B cell (primary cell): ENCODE data around the gene ITGB1. TPM values are rescaled to one million over a fixed set of nuclear protein-coding genes. Genes with fewer than 3 reads are reported as not detected.

Source experiments
- ATAC-seq: fragments of 200-7000 bp; cut with Tn5 transposase; one replicate; pipeline ENCODE4 v1.10.0; 2021; ENCODE audit warnings: low read depth, mild to moderate bottlenecking, moderate number of reproducible peaks, moderate library complexity
- CTCF ChIA-PET: fragments of 350-600 bp; sonication (Branson Sonifier 250); formaldehyde crosslinking; loops from one replicate; lab custom pipeline; 2021; ENCODE audit warnings: antibody characterized with exemption, inconsistent platforms; lab: Charles Lee
- POLR2A ChIA-PET: fragments of 350-600 bp; sonication (Branson Sonifier 250); formaldehyde crosslinking; loops from one replicate; lab custom pipeline; 2021; ENCODE audit warnings: antibody characterized with exemption; lab: Charles Lee
- DNase-seq: peaks from one replicate; pipeline ENCODE4 v3.0.0; 2013
- H2AFZ ChIP-seq: 2 replicates; pipeline ENCODE4 v1.6.1; 2012; ENCODE audit warnings: mild to moderate bottlenecking, low read depth, low read length; ENCODE audit not compliant: insufficient read depth, poor library complexity, severe bottlenecking
- H3K27ac ChIP-seq, 2 donors: 1 replicate in 1 of 2; 2 replicates in 1 of 2; pipeline ENCODE4 v1.5.1; 2012 to 2013; ENCODE audit warnings: low read length in 2 of 2, mild to moderate bottlenecking in 2 of 2, moderate library complexity in 1 of 2
- H3K27me3 ChIP-seq, 4 experiments: fragments of 200-600 bp in 1 of 4; sonication (generic) in 1 of 4; replicated peaks in 1 of 4; 1 replicate in 2 of 4; 2 replicates in 2 of 4; pipeline versions ENCODE4 v1.6.1 to v1.7.0; 2013 to 2016; ENCODE audit warnings: low read length in 3 of 4, mild to moderate bottlenecking in 2 of 4, mixed read lengths in 1 of 4, moderate library complexity in 1 of 4; ENCODE audit not compliant: insufficient read depth in 4 of 4, control insufficient read depth in 3 of 4; ENCODE audit errors: control extremely low read depth in 1 of 4
- H3K36me3 ChIP-seq, 2 experiments: replicated peaks in 1 of 2; 1 replicate in 1 of 2; 2 replicates in 1 of 2; pipeline versions ENCODE4 v1.6.1 to v1.7.1; 2013; ENCODE audit warnings: low read length in 1 of 2; ENCODE audit not compliant: insufficient read depth in 2 of 2, control insufficient read depth in 1 of 2; ENCODE audit errors: control extremely low read depth in 1 of 2, extremely low read depth in 1 of 2
- H3K4me1 ChIP-seq, 2 donors: fragments of 200-600 bp in 1 of 2; sonication (generic) in 1 of 2; 1 replicate in 1 of 2; 2 replicates in 1 of 2; pipeline versions ENCODE4 v1.5.1 to v1.6.1; 2013 to 2017; ENCODE audit warnings: low read length in 2 of 2; ENCODE audit not compliant: control insufficient read depth in 2 of 2, insufficient read depth in 2 of 2
- H3K4me2 ChIP-seq: replicated peaks from 2 replicates; pipeline ENCODE3; 2012; ENCODE audit warnings: mild to moderate bottlenecking, low read depth, low read length; ENCODE audit not compliant: poor library complexity, severe bottlenecking
- H3K4me3 ChIP-seq, 5 experiments: fragments of 200-600 bp in 1 of 5; sonication (generic) in 1 of 5; 1 replicate in 3 of 5; 2 replicates in 2 of 5; pipeline versions ENCODE4 v1.5.1 to v1.7.0; 2011 to 2016; ENCODE audit warnings: low read length in 4 of 5, mild to moderate bottlenecking in 4 of 5, low read depth in 2 of 5, control low read depth in 1 of 5, moderate library complexity in 1 of 5; ENCODE audit not compliant: insufficient read depth in 1 of 5; ENCODE audit errors: control extremely low read depth in 1 of 5, extremely low read depth in 1 of 5
- H3K79me2 ChIP-seq: fragments of 200-600 bp; sonication (generic); one replicate; pipeline ENCODE4 v1.6.0; 2016; ENCODE audit warnings: low read length; ENCODE audit not compliant: control insufficient read depth, insufficient read depth
- H3K9ac ChIP-seq: fragments of 200-600 bp; sonication (generic); 2 replicates; pipeline ENCODE4 v1.6.1; 2017; ENCODE audit warnings: mild to moderate bottlenecking, low read length, moderate library complexity
- H3K9me3 ChIP-seq, 3 donors: one replicate each; pipeline versions ENCODE4 v1.6.1 to v1.7.1; 2013; ENCODE audit warnings: low read length in 2 of 3; ENCODE audit not compliant: control insufficient read depth in 2 of 3, insufficient read depth in 1 of 3; ENCODE audit errors: control extremely low read depth in 1 of 3
- H4K20me1 ChIP-seq: 2 replicates; pipeline ENCODE4 v1.6.0; 2012; ENCODE audit warnings: mild to moderate bottlenecking, low read length; ENCODE audit not compliant: insufficient read depth, control insufficient read depth, poor library complexity, severe bottlenecking
- H3K27ac Mint-ChIP-seq: one replicate; pipeline ENCODE4 v1.8.0; 2021; ENCODE audit warnings: mixed read lengths
- H3K27me3 Mint-ChIP-seq: one replicate; pipeline ENCODE4 v1.8.0; 2021; ENCODE audit warnings: mixed read lengths
- H3K4me1 Mint-ChIP-seq: one replicate; pipeline ENCODE4 v1.8.0; 2021; ENCODE audit warnings: mixed read lengths
- H3K4me3 Mint-ChIP-seq: one replicate; pipeline ENCODE4 v1.8.0; 2021; ENCODE audit warnings: mixed read lengths
- H3K9me3 Mint-ChIP-seq: one replicate; pipeline ENCODE4 v1.8.0; 2022; ENCODE audit warnings: mixed read lengths; ENCODE audit not compliant: insufficient read depth
- EZH2 ChIP-seq: IDR thresholded peaks from 2 replicates; pipeline ENCODE4 v1.6.1; 2012; ENCODE audit warnings: borderline replicate concordance, low read depth, mild to moderate bottlenecking, moderate library complexity, low read length; ENCODE audit not compliant: insufficient read depth, poor library complexity, severe bottlenecking
- WGBS: methylation state at CpG from one replicate; pipeline ENCODE4 v1.1.5; 2013; ENCODE audit warnings: missing lambda C conversion rate; ENCODE audit not compliant: insufficient coverage; 5-methylcytosine and 5-hydroxymethylcytosine counted together
- intact Hi-C: fragments of 100-400 bp; cut with micrococcal nuclease; formaldehyde crosslinking; loops from one replicate; pipeline ENCODE4 v1.10.0; 2022
- polyA plus RNA-seq: library from polyadenylated mRNA; depleted of rRNA; stranded (reverse); fragments of >200 nt; gene quantifications from 2 replicates; pipeline ENCODE4 v1.2.3, GENCODE V29; 2012
- total RNA-seq, 2 donors: library from RNA; stranded (reverse); fragments of 120-200 nt in 1 of 2; gene quantifications; 1 replicate in 1 of 2; 2 replicates in 1 of 2; pipeline versions ENCODE4 v1.2.3 to v1.2.4, GENCODE V29; 2013 to 2022
- TF ChIP-seq, protein P1 (sequence below): fragments of 200-600 bp; IDR thresholded peaks from one replicate; pipeline ENCODE4 v1.8.0; 2022; ENCODE audit warnings: antibody characterized with exemption, mild to moderate bottlenecking

The ITGB1 gene
- total and polyA plus RNA-seq, 2 donors (not counting 1 experiment from before 2014, with no cell fraction given), result 30.8 to 128 TPM

GRCh38 chr10:32930036-32930435, 28.0 kb downstream of the ITGB1 start:
- Mint-ChIP-seq H3K27ac (no peak overlapping the region), H3K4me1 (no peaks in the 10 kb centered on the region), H3K27me3 (no peaks in the 10 kb centered on the region), H3K4me3 (no peak overlapping the region), H3K9me3 (no peaks in the 10 kb centered on the region)
- H3K9me3 ChIP-seq, result peaks cover 0 to 3% (median 2%) of the 10 kb centered on the region in 3 donors
- no peak overlapping the region for H3K9ac ChIP-seq
- H3K79me2 ChIP-seq, result no peaks in the 10 kb centered on the region
- intact Hi-C loops, result loop anchor here (10.0 kb wide), 1 partner anchor 225 kb away; no protein-coding TSS in a partner anchor
- no peak overlapping the region for H2AFZ ChIP-seq
- TF ChIP-seq, protein P1, sequence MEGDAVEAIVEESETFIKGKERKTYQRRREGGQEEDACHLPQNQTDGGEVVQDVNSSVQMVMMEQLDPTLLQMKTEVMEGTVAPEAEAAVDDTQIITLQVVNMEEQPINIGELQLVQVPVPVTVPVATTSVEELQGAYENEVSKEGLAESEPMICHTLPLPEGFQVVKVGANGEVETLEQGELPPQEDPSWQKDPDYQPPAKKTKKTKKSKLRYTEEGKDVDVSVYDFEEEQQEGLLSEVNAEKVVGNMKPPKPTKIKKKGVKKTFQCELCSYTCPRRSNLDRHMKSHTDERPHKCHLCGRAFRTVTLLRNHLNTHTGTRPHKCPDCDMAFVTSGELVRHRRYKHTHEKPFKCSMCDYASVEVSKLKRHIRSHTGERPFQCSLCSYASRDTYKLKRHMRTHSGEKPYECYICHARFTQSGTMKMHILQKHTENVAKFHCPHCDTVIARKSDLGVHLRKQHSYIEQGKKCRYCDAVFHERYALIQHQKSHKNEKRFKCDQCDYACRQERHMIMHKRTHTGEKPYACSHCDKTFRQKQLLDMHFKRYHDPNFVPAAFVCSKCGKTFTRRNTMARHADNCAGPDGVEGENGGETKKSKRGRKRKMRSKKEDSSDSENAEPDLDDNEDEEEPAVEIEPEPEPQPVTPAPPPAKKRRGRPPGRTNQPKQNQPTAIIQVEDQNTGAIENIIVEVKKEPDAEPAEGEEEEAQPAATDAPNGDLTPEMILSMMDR, result no peak
- no peak for TF ChIP-seq EZH2
- ATAC-seq, result no peak
- no peak overlapping the region for H3K27ac ChIP-seq
- ChIA-PET CTCF (interaction anchor here (1.4 kb wide), 1 partner anchor 79 kb away, joined by 3 read pairs; no protein-coding TSS in a partner anchor), POLR2A (no interaction called here)
- no peak overlapping the region for H3K4me2 ChIP-seq
- no peak overlapping the region for H3K4me3 ChIP-seq
- DNase-seq, result no peak
- H3K4me1 ChIP-seq, result no peaks in the 10 kb centered on the region
- peaks cover 13 to 64% of the 10 kb centered on the region in 2 experiments for H3K36me3 ChIP-seq
- H3K27me3 ChIP-seq, result no peaks in the 10 kb centered on the region
- H4K20me1 ChIP-seq, result no peaks in the 10 kb centered on the region

DNA sequence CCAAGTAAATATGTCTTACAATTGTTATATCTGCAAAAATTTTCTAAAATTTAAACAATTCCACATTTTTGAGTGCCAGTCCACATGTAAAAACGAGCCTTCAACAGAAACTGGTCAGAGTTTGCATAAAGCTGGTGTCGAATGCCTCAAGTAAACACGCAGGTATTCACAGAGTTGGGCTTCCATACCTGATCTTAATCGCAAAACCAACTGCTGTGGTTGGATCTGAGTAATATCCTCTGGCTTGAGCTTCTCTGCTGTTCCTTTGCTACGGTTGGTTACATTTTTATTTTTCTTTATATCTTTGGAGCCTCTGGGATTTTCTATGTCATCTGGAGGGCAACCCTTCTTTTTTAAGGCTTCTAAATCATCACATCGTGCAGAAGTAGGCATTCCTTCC, 28.4 kb downstream of the ITGB1 start:
- no peaks in the 10 kb centered on the region for H3K4me1 ChIP-seq
- no peak overlapping the region for H3K27ac Mint-ChIP-seq
- peaks cover 13 to 64% of the 10 kb centered on the region in 2 experiments for H3K36me3 ChIP-seq
- no peak overlapping the region for H2AFZ ChIP-seq
- no peaks in the 10 kb centered on the region for H3K27me3 ChIP-seq
- TF ChIP-seq EZH2, result no peak
- TF ChIP-seq, protein P1, result no peak
- intact Hi-C loops, result loop anchor here (10.0 kb wide), 1 partner anchor 225 kb away; no protein-coding TSS in a partner anchor
- H4K20me1 ChIP-seq, result no peaks in the 10 kb centered on the region
- no peaks in the 10 kb centered on the region for H3K4me1 Mint-ChIP-seq
- no peaks in the 10 kb centered on the region for H3K9me3 Mint-ChIP-seq
- peaks cover 0 to 3% (median 0%) of the 10 kb centered on the region in 3 donors for H3K9me3 ChIP-seq
- H3K27ac ChIP-seq, result no peak overlapping the region
- DNase-seq (no peak), ATAC-seq (no peak)
- H3K4me2 ChIP-seq, result no peak overlapping the region
- H3K9ac ChIP-seq, result no peak overlapping the region
- POLR2A ChIA-PET, result no interaction called here
- H3K79me2 ChIP-seq, result no peaks in the 10 kb centered on the region
- WGBS, result 87% methylated on average over 3 of the region's 6 CpGs
- no peak overlapping the region for H3K4me3 ChIP-seq
- no peak overlapping the region for H3K4me3 Mint-ChIP-seq
- no peaks in the 10 kb centered on the region for H3K27me3 Mint-ChIP-seq
- CTCF ChIA-PET, result no interaction called here
